ENCODE data around the gene BICD1. TPM values are rescaled to one million over a fixed set of nuclear protein-coding genes. Genes with fewer than 3 reads are reported as not detected.

The BICD1 gene
- total and polyA plus RNA-seq, 2 of the 13 experiments (the other 11 are each of a cell fraction or from before 2014, with no cell fraction given) = 4.5 to 5.2 TPM

DNA sequence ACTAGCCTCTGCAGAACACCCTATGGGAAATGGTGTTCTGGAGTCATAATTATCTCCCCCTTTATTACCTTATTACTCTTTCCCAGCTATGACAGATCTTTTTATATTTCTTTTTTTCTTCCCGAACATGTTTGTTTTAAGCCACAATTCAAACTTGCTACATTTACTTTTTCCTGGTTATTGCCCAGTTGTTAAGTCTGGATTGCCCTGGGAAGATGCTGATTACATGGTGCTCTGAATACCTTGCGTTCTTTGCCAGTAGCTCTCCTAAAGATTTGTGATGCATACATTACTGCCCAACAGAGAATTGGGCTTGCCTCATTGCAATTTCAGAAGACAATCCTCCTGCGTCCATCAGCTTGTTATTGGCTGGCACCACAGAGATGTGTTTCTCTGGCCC lies 174.5 kb downstream of the BICD1 start (continued):
- TF ChIP-seq, protein P1, sequence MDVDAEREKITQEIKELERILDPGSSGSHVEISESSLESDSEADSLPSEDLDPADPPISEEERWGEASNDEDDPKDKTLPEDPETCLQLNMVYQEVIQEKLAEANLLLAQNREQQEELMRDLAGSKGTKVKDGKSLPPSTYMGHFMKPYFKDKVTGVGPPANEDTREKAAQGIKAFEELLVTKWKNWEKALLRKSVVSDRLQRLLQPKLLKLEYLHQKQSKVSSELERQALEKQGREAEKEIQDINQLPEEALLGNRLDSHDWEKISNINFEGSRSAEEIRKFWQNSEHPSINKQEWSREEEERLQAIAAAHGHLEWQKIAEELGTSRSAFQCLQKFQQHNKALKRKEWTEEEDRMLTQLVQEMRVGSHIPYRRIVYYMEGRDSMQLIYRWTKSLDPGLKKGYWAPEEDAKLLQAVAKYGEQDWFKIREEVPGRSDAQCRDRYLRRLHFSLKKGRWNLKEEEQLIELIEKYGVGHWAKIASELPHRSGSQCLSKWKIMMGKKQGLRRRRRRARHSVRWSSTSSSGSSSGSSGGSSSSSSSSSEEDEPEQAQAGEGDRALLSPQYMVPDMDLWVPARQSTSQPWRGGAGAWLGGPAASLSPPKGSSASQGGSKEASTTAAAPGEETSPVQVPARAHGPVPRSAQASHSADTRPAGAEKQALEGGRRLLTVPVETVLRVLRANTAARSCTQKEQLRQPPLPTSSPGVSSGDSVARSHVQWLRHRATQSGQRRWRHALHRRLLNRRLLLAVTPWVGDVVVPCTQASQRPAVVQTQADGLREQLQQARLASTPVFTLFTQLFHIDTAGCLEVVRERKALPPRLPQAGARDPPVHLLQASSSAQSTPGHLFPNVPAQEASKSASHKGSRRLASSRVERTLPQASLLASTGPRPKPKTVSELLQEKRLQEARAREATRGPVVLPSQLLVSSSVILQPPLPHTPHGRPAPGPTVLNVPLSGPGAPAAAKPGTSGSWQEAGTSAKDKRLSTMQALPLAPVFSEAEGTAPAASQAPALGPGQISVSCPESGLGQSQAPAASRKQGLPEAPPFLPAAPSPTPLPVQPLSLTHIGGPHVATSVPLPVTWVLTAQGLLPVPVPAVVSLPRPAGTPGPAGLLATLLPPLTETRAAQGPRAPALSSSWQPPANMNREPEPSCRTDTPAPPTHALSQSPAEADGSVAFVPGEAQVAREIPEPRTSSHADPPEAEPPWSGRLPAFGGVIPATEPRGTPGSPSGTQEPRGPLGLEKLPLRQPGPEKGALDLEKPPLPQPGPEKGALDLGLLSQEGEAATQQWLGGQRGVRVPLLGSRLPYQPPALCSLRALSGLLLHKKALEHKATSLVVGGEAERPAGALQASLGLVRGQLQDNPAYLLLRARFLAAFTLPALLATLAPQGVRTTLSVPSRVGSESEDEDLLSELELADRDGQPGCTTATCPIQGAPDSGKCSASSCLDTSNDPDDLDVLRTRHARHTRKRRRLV (CRISPR knock-in tag; IDR thresholded peaks at IDR 0.05) = no peak
- TF ChIP-seq ZNF317 (CRISPR knock-in tag; IDR thresholded peaks at IDR 0.05) (no peak), KLF6 (CRISPR knock-in tag; IDR thresholded peaks at IDR 0.05) (no peak)

DNA sequence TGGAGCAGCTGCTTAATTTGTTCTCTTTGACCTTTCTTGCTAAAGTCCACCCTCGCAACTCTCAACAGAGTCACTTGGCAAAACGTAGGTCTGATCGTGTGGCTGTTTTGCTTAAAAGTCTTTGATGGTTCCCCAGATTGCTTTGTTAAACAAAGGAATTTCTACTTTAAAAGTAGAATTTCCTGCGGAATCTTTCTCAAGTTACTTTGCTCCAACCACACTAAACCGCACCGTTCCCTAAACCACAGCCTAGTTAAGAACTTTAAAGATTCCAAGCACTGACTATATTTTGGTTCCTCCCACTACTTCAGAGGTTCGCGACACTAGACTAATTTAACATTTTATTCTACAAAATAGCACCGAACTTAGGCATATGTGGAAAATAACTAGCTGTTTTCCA lies 177.9 kb downstream of the BICD1 start:
- POLR2A ChIA-PET = no interaction called here
- Histone ChIP-seq H3K27me3 (ENCODE audit: control insufficient read depth in 1 of 2, insufficient read depth in 2 of 2, low read length in 2 of 2) (no peaks in the 10 kb centered on the region), H3K36me3 (replicated peaks in 1 of 2; ENCODE audit: control insufficient read depth in 1 of 2, insufficient read depth in 2 of 2, low read length in 2 of 2) (no peaks in the 10 kb centered on the region), H3K4me1 (ENCODE audit: insufficient read depth, low read length) (no peaks in the 10 kb centered on the region), H3K79me2 (ENCODE audit: insufficient read depth, low read length) (no peaks in the 10 kb centered on the region), H2AFZ (ENCODE audit: low read length) (no peak overlapping the region), H3K4me2 (ENCODE audit: low read depth, low read length) (no peak overlapping the region), H4K20me1 (ENCODE audit: insufficient read depth, low read length) (no peaks in the 10 kb centered on the region), H3K27ac (ENCODE audit: extremely low read length, insufficient read depth, low read length) (no peak overlapping the region), H3K4me3 (replicated peaks in 1 of 3; ENCODE audit: insufficient read depth in 1 of 3, low read depth in 2 of 3, low read length in 3 of 3) (no peak overlapping the region), H3K9me3 (ENCODE audit: low read length) (no peaks in the 10 kb centered on the region), H3K9ac (ENCODE audit: insufficient read depth, low read depth, low read length) (no peak overlapping the region)
- intact Hi-C loops (cut with micrococcal nuclease; ENCODE audit: unreplicated experiment) (no loop called here), in situ Hi-C loops (cut with HindIII; ENCODE audit: extremely low pct_ligation_motif_present, low pct_unique_long_range_greater_than_20kb) (no loop called here)
- DNase-seq (ENCODE audit: low spot score) (no peak), ATAC-seq (no peak), FAIRE-seq (no peak)
- CTCF ChIA-PET (ENCODE audit: low intra/inter-chr PET ratio, low total read pairs) = no interaction called here
- no TSS peak for BruUV-seq (replicated peaks)
- 93% methylated on average over 9 of the region's 9 CpGs for WGBS (ENCODE audit: low lambda C conversion rate)
- TF ChIP-seq ZNF724P (CRISPR knock-in tag; IDR thresholded peaks at IDR 0.05; ENCODE audit: borderline replicate concordance) (no peak), SMAD9 (CRISPR knock-in tag; IDR thresholded peaks at IDR 0.05) (no peak), ZSCAN25 (CRISPR knock-in tag; IDR thresholded peaks at IDR 0.05) (no peak), RELA (CRISPR knock-in tag; IDR thresholded peaks at IDR 0.05) (no peak), HNF4A (CRISPR knock-in tag; IDR thresholded peaks at IDR 0.05) (no peak), SNAPC2 (CRISPR knock-in tag; IDR thresholded peaks at IDR 0.05) (no peak), HDAC2 (CRISPR knock-in tag; IDR thresholded peaks at IDR 0.05) (no peak), NFIC (IDR thresholded peaks at IDR 0.05; ENCODE audit: low read length) (no peak), ZNF713 (CRISPR knock-in tag; IDR thresholded peaks at IDR 0.05) (no peak)
- TF ChIP-seq, protein P2, sequence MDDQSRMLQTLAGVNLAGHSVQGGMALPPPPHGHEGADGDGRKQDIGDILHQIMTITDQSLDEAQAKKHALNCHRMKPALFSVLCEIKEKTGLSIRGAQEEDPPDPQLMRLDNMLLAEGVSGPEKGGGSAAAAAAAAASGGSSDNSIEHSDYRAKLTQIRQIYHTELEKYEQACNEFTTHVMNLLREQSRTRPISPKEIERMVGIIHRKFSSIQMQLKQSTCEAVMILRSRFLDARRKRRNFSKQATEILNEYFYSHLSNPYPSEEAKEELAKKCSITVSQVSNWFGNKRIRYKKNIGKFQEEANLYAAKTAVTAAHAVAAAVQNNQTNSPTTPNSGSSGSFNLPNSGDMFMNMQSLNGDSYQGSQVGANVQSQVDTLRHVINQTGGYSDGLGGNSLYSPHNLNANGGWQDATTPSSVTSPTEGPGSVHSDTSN (CRISPR knock-in tag; IDR thresholded peaks at IDR 0.05; ENCODE audit: borderline replicate concordance) = no peak
- TF ChIP-seq, protein P3, sequence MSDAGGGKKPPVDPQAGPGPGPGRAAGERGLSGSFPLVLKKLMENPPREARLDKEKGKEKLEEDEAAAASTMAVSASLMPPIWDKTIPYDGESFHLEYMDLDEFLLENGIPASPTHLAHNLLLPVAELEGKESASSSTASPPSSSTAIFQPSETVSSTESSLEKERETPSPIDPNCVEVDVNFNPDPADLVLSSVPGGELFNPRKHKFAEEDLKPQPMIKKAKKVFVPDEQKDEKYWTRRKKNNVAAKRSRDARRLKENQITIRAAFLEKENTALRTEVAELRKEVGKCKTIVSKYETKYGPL (CRISPR knock-in tag; IDR thresholded peaks at IDR 0.05) = no peak
- TF ChIP-seq, protein P4, sequence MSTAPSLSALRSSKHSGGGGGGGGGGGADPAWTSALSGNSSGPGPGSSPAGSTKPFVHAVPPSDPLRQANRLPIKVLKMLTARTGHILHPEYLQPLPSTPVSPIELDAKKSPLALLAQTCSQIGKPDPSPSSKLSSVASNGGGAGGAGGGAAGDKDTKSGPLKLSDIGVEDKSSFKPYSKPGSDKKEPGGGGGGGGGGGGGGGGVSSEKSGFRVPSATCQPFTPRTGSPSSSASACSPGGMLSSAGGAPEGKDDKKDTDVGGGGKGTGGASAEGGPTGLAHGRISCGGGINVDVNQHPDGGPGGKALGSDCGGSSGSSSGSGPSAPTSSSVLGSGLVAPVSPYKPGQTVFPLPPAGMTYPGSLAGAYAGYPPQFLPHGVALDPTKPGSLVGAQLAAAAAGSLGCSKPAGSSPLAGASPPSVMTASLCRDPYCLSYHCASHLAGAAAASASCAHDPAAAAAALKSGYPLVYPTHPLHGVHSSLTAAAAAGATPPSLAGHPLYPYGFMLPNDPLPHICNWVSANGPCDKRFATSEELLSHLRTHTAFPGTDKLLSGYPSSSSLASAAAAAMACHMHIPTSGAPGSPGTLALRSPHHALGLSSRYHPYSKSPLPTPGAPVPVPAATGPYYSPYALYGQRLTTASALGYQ (CRISPR knock-in tag; IDR thresholded peaks at IDR 0.05) = no peak

Measured in HepG2 (cell line).